ENCODE data around the gene HOXB3.

DNA sequence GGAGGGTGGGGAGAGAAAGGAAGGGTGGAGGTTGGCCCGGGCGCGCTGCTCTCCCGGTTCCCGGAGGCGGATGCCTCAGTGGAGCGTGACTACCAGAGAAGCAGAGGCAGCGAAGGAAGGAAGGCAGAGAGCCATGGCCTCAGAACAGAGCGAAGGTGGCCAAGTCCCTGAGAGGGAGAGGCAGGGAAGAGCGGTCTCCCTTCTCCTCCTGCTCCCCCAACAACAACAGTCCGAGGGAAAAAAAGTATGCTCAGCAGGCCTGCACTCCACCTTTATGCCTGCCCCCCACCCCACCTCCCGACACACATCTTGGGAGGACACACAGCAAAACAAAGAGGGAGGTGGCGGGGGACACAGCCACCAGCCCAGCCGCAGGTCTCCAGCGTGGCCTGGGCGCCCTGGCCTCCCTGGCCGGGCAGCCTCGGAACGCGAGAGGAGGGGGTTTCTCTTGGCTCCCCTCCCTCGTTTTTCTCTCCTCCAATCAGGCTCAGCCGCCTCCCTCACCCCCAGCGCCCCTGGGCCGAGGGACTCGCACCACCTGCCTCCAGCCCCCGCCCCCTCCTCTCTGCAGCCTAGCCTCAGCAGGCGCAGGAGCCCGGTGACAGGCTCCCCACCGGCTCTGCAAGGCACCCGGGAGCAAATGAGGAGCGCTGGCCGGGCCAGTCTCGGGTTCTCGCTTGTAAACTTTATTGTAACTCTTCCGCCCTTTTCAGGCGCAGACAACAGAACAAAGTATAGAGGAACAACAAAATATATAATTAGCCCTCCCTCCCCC, 21.8 kb upstream of the HOXB3 start:
- TF ChIP-seq, protein P1, sequence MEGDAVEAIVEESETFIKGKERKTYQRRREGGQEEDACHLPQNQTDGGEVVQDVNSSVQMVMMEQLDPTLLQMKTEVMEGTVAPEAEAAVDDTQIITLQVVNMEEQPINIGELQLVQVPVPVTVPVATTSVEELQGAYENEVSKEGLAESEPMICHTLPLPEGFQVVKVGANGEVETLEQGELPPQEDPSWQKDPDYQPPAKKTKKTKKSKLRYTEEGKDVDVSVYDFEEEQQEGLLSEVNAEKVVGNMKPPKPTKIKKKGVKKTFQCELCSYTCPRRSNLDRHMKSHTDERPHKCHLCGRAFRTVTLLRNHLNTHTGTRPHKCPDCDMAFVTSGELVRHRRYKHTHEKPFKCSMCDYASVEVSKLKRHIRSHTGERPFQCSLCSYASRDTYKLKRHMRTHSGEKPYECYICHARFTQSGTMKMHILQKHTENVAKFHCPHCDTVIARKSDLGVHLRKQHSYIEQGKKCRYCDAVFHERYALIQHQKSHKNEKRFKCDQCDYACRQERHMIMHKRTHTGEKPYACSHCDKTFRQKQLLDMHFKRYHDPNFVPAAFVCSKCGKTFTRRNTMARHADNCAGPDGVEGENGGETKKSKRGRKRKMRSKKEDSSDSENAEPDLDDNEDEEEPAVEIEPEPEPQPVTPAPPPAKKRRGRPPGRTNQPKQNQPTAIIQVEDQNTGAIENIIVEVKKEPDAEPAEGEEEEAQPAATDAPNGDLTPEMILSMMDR (IDR thresholded peaks at IDR 0.05), result no peak
- TF ChIP-seq POLR2A (IDR thresholded peaks at IDR 0.05) (no peak), EP300 (IDR thresholded peaks at IDR 0.05) (no peak)
